ENCODE data around the gene RAB11FIP2. TPM values are rescaled to one million over a fixed set of nuclear protein-coding genes. Genes with fewer than 3 reads are reported as not detected.

The RAB11FIP2 gene
- total and polyA plus RNA-seq, 4 donors, result 3.0 to 11.5 (median 6.0) TPM

- Histone ChIP-seq H3K4me1 (ENCODE audit: control insufficient read depth in 4 of 4, insufficient read depth in 4 of 4, low read length in 3 of 4) (no peaks in the 10 kb centered on the region), H3K36me3 (ENCODE audit: control insufficient read depth in 4 of 4, insufficient read depth in 3 of 4, low read depth in 1 of 4, low read length in 3 of 4) (no peaks in the 10 kb centered on the region), H3K9ac (ENCODE audit: low read depth in 1 of 2, low read length in 2 of 2) (no peak overlapping the region), H3K27me3 (ENCODE audit: control insufficient read depth in 4 of 4, insufficient read depth in 4 of 4, low read length in 3 of 4) (peaks cover 0 to 4% (median 0%) of the 10 kb centered on the region in 4 donors), H3K27ac (ENCODE audit: low read depth in 1 of 2, low read length in 2 of 2) (no peak overlapping the region), H3K4me3 (ENCODE audit: low read depth in 1 of 3, low read length in 3 of 3) (no peak overlapping the region), H3K9me3 (ENCODE audit: control insufficient read depth in 4 of 4, low read length in 3 of 4) (no peaks in the 10 kb centered on the region)
- 85% methylated on average over 2 of the region's 2 CpGs for WGBS
- no peak for DNase-seq (ENCODE audit: low spot score)
- no peak for TF ChIP-seq HNF4G (IDR thresholded peaks at IDR 0.05)
- TF ChIP-seq FOXA1 (IDR thresholded peaks at IDR 0.05), result no peak
- no peak for TF ChIP-seq NR2F2 (IDR thresholded peaks at IDR 0.05)
- TF ChIP-seq HNF4A (conservative IDR thresholded peaks at IDR 0.05), result no peak
- TF ChIP-seq GABPA (IDR thresholded peaks at IDR 0.05 in 1 of 2, conservative IDR thresholded peaks at IDR 0.05 in 1 of 2), result no peak
- TF ChIP-seq TAF1 (conservative IDR thresholded peaks at IDR 0.05), result no peak
- TF ChIP-seq RAD21 (IDR thresholded peaks at IDR 0.05), result no peak
- no peak for TF ChIP-seq ZBTB33 (IDR thresholded peaks at IDR 0.05)
- TF ChIP-seq, protein P1, sequence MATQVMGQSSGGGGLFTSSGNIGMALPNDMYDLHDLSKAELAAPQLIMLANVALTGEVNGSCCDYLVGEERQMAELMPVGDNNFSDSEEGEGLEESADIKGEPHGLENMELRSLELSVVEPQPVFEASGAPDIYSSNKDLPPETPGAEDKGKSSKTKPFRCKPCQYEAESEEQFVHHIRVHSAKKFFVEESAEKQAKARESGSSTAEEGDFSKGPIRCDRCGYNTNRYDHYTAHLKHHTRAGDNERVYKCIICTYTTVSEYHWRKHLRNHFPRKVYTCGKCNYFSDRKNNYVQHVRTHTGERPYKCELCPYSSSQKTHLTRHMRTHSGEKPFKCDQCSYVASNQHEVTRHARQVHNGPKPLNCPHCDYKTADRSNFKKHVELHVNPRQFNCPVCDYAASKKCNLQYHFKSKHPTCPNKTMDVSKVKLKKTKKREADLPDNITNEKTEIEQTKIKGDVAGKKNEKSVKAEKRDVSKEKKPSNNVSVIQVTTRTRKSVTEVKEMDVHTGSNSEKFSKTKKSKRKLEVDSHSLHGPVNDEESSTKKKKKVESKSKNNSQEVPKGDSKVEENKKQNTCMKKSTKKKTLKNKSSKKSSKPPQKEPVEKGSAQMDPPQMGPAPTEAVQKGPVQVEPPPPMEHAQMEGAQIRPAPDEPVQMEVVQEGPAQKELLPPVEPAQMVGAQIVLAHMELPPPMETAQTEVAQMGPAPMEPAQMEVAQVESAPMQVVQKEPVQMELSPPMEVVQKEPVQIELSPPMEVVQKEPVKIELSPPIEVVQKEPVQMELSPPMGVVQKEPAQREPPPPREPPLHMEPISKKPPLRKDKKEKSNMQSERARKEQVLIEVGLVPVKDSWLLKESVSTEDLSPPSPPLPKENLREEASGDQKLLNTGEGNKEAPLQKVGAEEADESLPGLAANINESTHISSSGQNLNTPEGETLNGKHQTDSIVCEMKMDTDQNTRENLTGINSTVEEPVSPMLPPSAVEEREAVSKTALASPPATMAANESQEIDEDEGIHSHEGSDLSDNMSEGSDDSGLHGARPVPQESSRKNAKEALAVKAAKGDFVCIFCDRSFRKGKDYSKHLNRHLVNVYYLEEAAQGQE (IDR thresholded peaks at IDR 0.05), result no peak
- TF ChIP-seq RXRA (IDR thresholded peaks at IDR 0.05), result no peak
- no peak for TF ChIP-seq SP1 (IDR thresholded peaks at IDR 0.05)
- TF ChIP-seq, protein P2, sequence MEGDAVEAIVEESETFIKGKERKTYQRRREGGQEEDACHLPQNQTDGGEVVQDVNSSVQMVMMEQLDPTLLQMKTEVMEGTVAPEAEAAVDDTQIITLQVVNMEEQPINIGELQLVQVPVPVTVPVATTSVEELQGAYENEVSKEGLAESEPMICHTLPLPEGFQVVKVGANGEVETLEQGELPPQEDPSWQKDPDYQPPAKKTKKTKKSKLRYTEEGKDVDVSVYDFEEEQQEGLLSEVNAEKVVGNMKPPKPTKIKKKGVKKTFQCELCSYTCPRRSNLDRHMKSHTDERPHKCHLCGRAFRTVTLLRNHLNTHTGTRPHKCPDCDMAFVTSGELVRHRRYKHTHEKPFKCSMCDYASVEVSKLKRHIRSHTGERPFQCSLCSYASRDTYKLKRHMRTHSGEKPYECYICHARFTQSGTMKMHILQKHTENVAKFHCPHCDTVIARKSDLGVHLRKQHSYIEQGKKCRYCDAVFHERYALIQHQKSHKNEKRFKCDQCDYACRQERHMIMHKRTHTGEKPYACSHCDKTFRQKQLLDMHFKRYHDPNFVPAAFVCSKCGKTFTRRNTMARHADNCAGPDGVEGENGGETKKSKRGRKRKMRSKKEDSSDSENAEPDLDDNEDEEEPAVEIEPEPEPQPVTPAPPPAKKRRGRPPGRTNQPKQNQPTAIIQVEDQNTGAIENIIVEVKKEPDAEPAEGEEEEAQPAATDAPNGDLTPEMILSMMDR (IDR thresholded peaks at IDR 0.05; ENCODE audit: low read depth, low read length, missing input control), result no peak
- TF ChIP-seq YY1 (IDR thresholded peaks at IDR 0.05), result no peak
- no peak for TF ChIP-seq MAX (IDR thresholded peaks at IDR 0.05)
- TF ChIP-seq EGR1 (IDR thresholded peaks at IDR 0.05; ENCODE audit: low read depth in 2 of 2), result no peak
- no peak for TF ChIP-seq JUND (IDR thresholded peaks at IDR 0.05)
These were observed 6.1 kb upstream of the RAB11FIP2 start for GRCh38 chr10:118052816-118053215.

DNA sequence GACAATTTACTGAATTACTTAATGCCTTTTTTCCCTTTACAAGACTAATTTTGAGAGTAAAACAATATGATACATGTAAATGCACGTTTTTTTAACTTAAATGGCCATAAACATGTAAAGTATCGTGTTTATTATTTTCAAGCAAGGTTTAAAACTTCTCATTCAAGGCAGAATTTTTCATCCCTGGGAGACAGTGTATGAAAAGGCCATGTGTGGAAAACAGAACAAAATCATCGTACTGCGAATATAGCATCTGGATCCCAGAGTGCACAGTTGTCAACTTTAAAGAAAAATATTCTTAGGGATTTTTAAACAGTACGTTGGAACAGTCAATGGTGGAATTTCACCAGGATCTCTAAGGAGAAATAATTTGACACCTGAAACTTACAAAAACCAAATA, 1.1 kb upstream of the RAB11FIP2 start:
- Histone ChIP-seq H3K9me3 (ENCODE audit: control insufficient read depth in 4 of 4, low read length in 3 of 4) (no peaks in the 10 kb centered on the region), H3K4me1 (ENCODE audit: control insufficient read depth in 4 of 4, insufficient read depth in 4 of 4, low read length in 3 of 4) (peaks cover 3 to 24% (median 10%) of the 10 kb centered on the region in 4 donors), H3K27ac (ENCODE audit: low read depth in 1 of 2, low read length in 2 of 2) (no peak overlapping the region), H3K27me3 (ENCODE audit: control insufficient read depth in 4 of 4, insufficient read depth in 4 of 4, low read length in 3 of 4) (no peaks in the 10 kb centered on the region), H3K36me3 (ENCODE audit: control insufficient read depth in 4 of 4, insufficient read depth in 3 of 4, low read depth in 1 of 4, low read length in 3 of 4) (no peaks in the 10 kb centered on the region), H3K9ac (ENCODE audit: low read depth in 1 of 2, low read length in 2 of 2) (no peak overlapping the region), H3K4me3 (ENCODE audit: low read depth in 1 of 3, low read length in 3 of 3) (no peak overlapping the region)
- no peak for DNase-seq (ENCODE audit: low spot score)
- WGBS, result 83% methylated on average over 5 of the region's 5 CpGs
- TF ChIP-seq, protein P1 (IDR thresholded peaks at IDR 0.05), result no peak
- TF ChIP-seq ATF3 (IDR thresholded peaks at IDR 0.05) (no peak), TAF1 (conservative IDR thresholded peaks at IDR 0.05) (no peak), EGR1 (IDR thresholded peaks at IDR 0.05; ENCODE audit: low read depth in 2 of 2) (no peak), GABPA (IDR thresholded peaks at IDR 0.05 in 1 of 2, conservative IDR thresholded peaks at IDR 0.05 in 1 of 2) (no peak), JUND (IDR thresholded peaks at IDR 0.05) (no peak), SP1 (IDR thresholded peaks at IDR 0.05) (no peak), FOXA2 (IDR thresholded peaks at IDR 0.05) (no peak), HNF4A (conservative IDR thresholded peaks at IDR 0.05) (no peak)
- TF ChIP-seq, protein P2 (IDR thresholded peaks at IDR 0.05; ENCODE audit: low read depth, low read length, missing input control), result no peak
